ENCODE measurements around the gene USP32.

The USP32 gene

GRCh38 chr17:60278237-60278636 is 113.7 kb downstream of the USP32 start:
- Histone ChIP-seq H4K20me1 (ENCODE audit: insufficient read depth, low read length, poor library complexity, severe bottlenecking) (peaks cover 8% of the 10 kb centered on the region), H3K36me3 (ENCODE audit: insufficient read depth, low read length) (no peaks in the 10 kb centered on the region), H3K4me3 (ENCODE audit: low read length, poor library complexity, severe bottlenecking) (no peak overlapping the region), H2AFZ (ENCODE audit: low read length) (no peak overlapping the region), H3K79me2 (ENCODE audit: insufficient read depth, low read length) (no peaks in the 10 kb centered on the region), H3F3A (ENCODE audit: low read depth) (no peaks in the 10 kb centered on the region), H3K9ac (ENCODE audit: low read depth, low read length, poor library complexity, severe bottlenecking) (no peak overlapping the region), H3K27me3 (ENCODE audit: insufficient read depth, low read length, poor library complexity, severe bottlenecking) (no peaks in the 10 kb centered on the region), H3K9me3 (ENCODE audit: insufficient read depth, low read depth, low read length) (no peaks in the 10 kb centered on the region), H3K9me2 (replicated peaks; ENCODE audit: low read depth, low read length) (no peaks in the 10 kb centered on the region), H3K4me1 (ENCODE audit: insufficient read depth, low read length, poor library complexity, severe bottlenecking) (peaks cover 7% of the 10 kb centered on the region), H3K4me2 (ENCODE audit: low read depth, low read length, poor library complexity, severe bottlenecking) (peak overlapping the region; percentile 32)
- TF ChIP-seq CTCF (conservative IDR thresholded peaks at IDR 0.05; ENCODE audit: low read length) (no peak), EZH2phosphoT487 (IDR thresholded peaks at IDR 0.05; ENCODE audit: borderline replicate concordance) (no peak)

- Histone ChIP-seq H3K27me3 (ENCODE audit: insufficient read depth, low read length, poor library complexity, severe bottlenecking) (no peaks in the 10 kb centered on the region), H3K9me2 (replicated peaks; ENCODE audit: low read depth, low read length) (no peaks in the 10 kb centered on the region), H3F3A (ENCODE audit: low read depth) (no peaks in the 10 kb centered on the region), H3K4me1 (ENCODE audit: insufficient read depth, low read length, poor library complexity, severe bottlenecking) (peaks cover 7% of the 10 kb centered on the region), H2AFZ (ENCODE audit: low read length) (no peak overlapping the region), H3K4me3 (ENCODE audit: low read length, poor library complexity, severe bottlenecking) (no peak overlapping the region), H3K79me2 (ENCODE audit: insufficient read depth, low read length) (peaks cover under 1% of the 10 kb centered on the region; the same call in 1 of the 2 replicates), H3K9ac (ENCODE audit: low read depth, low read length, poor library complexity, severe bottlenecking) (no peak overlapping the region), H3K9me3 (ENCODE audit: insufficient read depth, low read depth, low read length) (no peaks in the 10 kb centered on the region), H3K36me3 (ENCODE audit: insufficient read depth, low read length) (peaks cover 4% of the 10 kb centered on the region; the same call in 1 of the 2 replicates), H3K4me2 (ENCODE audit: low read depth, low read length, poor library complexity, severe bottlenecking) (no peak overlapping the region), H4K20me1 (ENCODE audit: insufficient read depth, low read length, poor library complexity, severe bottlenecking) (peaks cover 8% of the 10 kb centered on the region)
- TF ChIP-seq EZH2phosphoT487 (IDR thresholded peaks at IDR 0.05; ENCODE audit: borderline replicate concordance) (no peak), CTCF (conservative IDR thresholded peaks at IDR 0.05; ENCODE audit: low read length) (no peak)
Observed at GRCh38 chr17:60277258-60277657, 114.7 kb downstream of the USP32 start.

- no peaks in the 10 kb centered on the region for H3K9me3 ChIP-seq (ENCODE audit: insufficient read depth, low read depth, low read length)
- H3K4me1 ChIP-seq (ENCODE audit: insufficient read depth, low read length, poor library complexity, severe bottlenecking): no peaks in the 10 kb centered on the region
- peaks cover 4% of the 10 kb centered on the region; the same call in 1 of the 2 replicates for H3K79me2 ChIP-seq (ENCODE audit: insufficient read depth, low read length)
- no peaks in the 10 kb centered on the region for H3K27me3 ChIP-seq (ENCODE audit: insufficient read depth, low read length, poor library complexity, severe bottlenecking)
- H3K9me2 ChIP-seq (replicated peaks; ENCODE audit: low read depth, low read length): no peaks in the 10 kb centered on the region
- no peaks in the 10 kb centered on the region for H3F3A ChIP-seq (ENCODE audit: low read depth)
- no peak overlapping the region for H3K4me2 ChIP-seq (ENCODE audit: low read depth, low read length, poor library complexity, severe bottlenecking)
- H2AFZ ChIP-seq (ENCODE audit: low read length): no peak overlapping the region
- no peak overlapping the region for H3K4me3 ChIP-seq (ENCODE audit: low read length, poor library complexity, severe bottlenecking)
- no peak overlapping the region for H3K9ac ChIP-seq (ENCODE audit: low read depth, low read length, poor library complexity, severe bottlenecking)
- TF ChIP-seq EZH2phosphoT487 (IDR thresholded peaks at IDR 0.05; ENCODE audit: borderline replicate concordance): no peak
- no peak for TF ChIP-seq CTCF (conservative IDR thresholded peaks at IDR 0.05; ENCODE audit: low read length)
- H4K20me1 ChIP-seq (ENCODE audit: insufficient read depth, low read length, poor library complexity, severe bottlenecking): no peaks in the 10 kb centered on the region
- H3K36me3 ChIP-seq (ENCODE audit: insufficient read depth, low read length): peaks cover 60% of the 10 kb centered on the region
Observed at GRCh38 chr17:60269417-60269816, 122.5 kb downstream of the USP32 start.

Data from Loucy (cell line).